ENCODE measurements around the gene PRSS16.

The PRSS16 gene

GRCh38 chr6:27281105-27281539, 33.6 kb downstream of the PRSS16 start:
- H3K27ac ChIP-seq = no peak overlapping the region
- DNase-seq (ENCODE audit: low read depth, low spot score) = no peak

- DNase-seq (ENCODE audit: low read depth, low spot score) = no peak
- H3K27ac ChIP-seq = no peak overlapping the region
These were observed 34.1 kb downstream of the PRSS16 start for GRCh38 chr6:27281569-27281968.

GRCh38 chr6:27283279-27283678, 35.8 kb downstream of the PRSS16 start:
- no peak for DNase-seq (ENCODE audit: low read depth, low spot score)

GRCh38 chr6:27286141-27286540, 38.6 kb downstream of the PRSS16 start:
- no peak overlapping the region for H3K27ac ChIP-seq
- no peak for DNase-seq (ENCODE audit: low read depth, low spot score)

More at GRCh38 chr6:27283279-27283678, 35.8 kb downstream of the PRSS16 start:
- H3K27ac ChIP-seq = no peak overlapping the region

- no peak for DNase-seq (ENCODE audit: low read depth, low spot score)
- H3K27ac ChIP-seq = no peak overlapping the region
These were observed 40.2 kb downstream of the PRSS16 start for GRCh38 chr6:27287751-27288135.

- DNase-seq (ENCODE audit: low read depth, low spot score) = no peak
- no peak overlapping the region for H3K27ac ChIP-seq
These were observed 40.9 kb downstream of the PRSS16 start for GRCh38 chr6:27288136-27289044.

GRCh38 chr6:27290065-27290849, 42.8 kb downstream of the PRSS16 start:
- H3K27ac ChIP-seq = no peak overlapping the region
- no peak for DNase-seq (ENCODE audit: low read depth, low spot score)

GRCh38 chr6:27290850-27291208, 43.3 kb downstream of the PRSS16 start:
- H3K27ac ChIP-seq = no peak overlapping the region
- DNase-seq (ENCODE audit: low read depth, low spot score) = no peak

GRCh38 chr6:27293436-27294098, 46.1 kb downstream of the PRSS16 start:
- H3K27ac ChIP-seq = no peak overlapping the region
- DNase-seq (ENCODE audit: low read depth, low spot score) = no peak

- no peak overlapping the region for H3K27ac ChIP-seq
- no peak for DNase-seq (ENCODE audit: low read depth, low spot score)
These were observed 46.9 kb downstream of the PRSS16 start for GRCh38 chr6:27294409-27294808.

- no peak for DNase-seq (ENCODE audit: low read depth, low spot score)
- no peak overlapping the region for H3K27ac ChIP-seq
These were observed 48.0 kb downstream of the PRSS16 start for GRCh38 chr6:27295301-27296079.

- H3K27ac ChIP-seq = no peak overlapping the region
- DNase-seq (ENCODE audit: low read depth, low spot score) = no peak
These were observed 48.7 kb downstream of the PRSS16 start for GRCh38 chr6:27296106-27296783.

GRCh38 chr6:27297484-27297856, 50.0 kb downstream of the PRSS16 start:
- no peak overlapping the region for H3K27ac ChIP-seq
- DNase-seq (ENCODE audit: low read depth, low spot score) = no peak

GRCh38 chr6:27297857-27298730, 50.6 kb downstream of the PRSS16 start:
- DNase-seq (ENCODE audit: low read depth, low spot score) = no peak
- H3K27ac ChIP-seq = no peak overlapping the region

- DNase-seq (ENCODE audit: low read depth, low spot score) = no peak
- H3K27ac ChIP-seq = no peak overlapping the region
These were observed 56.2 kb downstream of the PRSS16 start for GRCh38 chr6:27303613-27304272.
